Aorta (tissue), 5 donors: ENCODE data around the gene CCDC142. TPM values are rescaled to one million over a fixed set of nuclear protein-coding genes. Genes with fewer than 3 reads are reported as not detected.
"Not testable (repeated sequence)": the region's sequence is repeated elsewhere in the genome, so short reads cannot be mapped to it uniquely, and the experiment has no call there.

ENCODE experiments used
- ATAC-seq: fragments of 200-7000 bp; cut with Tn5 transposase; one replicate; pipeline ENCODE4 v1.9.1; 2022; ENCODE audit warnings: moderate library complexity; ENCODE audit not compliant: low FRiP score
- DNase-seq, 2 donors: peaks; one replicate each; pipeline ENCODE4 v3.0.0-alpha.2; 2020
- H3K27ac ChIP-seq, 2 donors: one replicate each; pipeline ENCODE4 v1.5.1; 2013; ENCODE audit warnings: low read length in 2 of 2, mild to moderate bottlenecking in 2 of 2, moderate library complexity in 2 of 2, control low read depth in 1 of 2, inconsistent platforms in 1 of 2, low read depth in 1 of 2
- H3K27me3 ChIP-seq, 2 donors: one replicate each; pipeline ENCODE4 v1.6.1; 2013; ENCODE audit warnings: control low read depth in 1 of 2, low read length in 1 of 2, mild to moderate bottlenecking in 1 of 2, moderate library complexity in 1 of 2; ENCODE audit not compliant: insufficient read depth in 2 of 2, control insufficient read depth in 1 of 2
- H3K36me3 ChIP-seq, 2 donors: one replicate each; pipeline ENCODE4 v1.6.1; 2013; ENCODE audit warnings: control low read depth in 1 of 2, low read length in 1 of 2, mild to moderate bottlenecking in 1 of 2; ENCODE audit not compliant: insufficient read depth in 2 of 2, control insufficient read depth in 1 of 2
- H3K4me1 ChIP-seq, 2 donors: one replicate each; pipeline ENCODE4 v1.6.1; 2013; ENCODE audit warnings: low read length in 2 of 2, control low read depth in 1 of 2, mild to moderate bottlenecking in 1 of 2, moderate library complexity in 1 of 2; ENCODE audit not compliant: insufficient read depth in 2 of 2, control insufficient read depth in 1 of 2
- H3K4me3 ChIP-seq, 2 donors: one replicate each; pipeline ENCODE4 v1.5.1; 2013; ENCODE audit warnings: low read length in 2 of 2, control low read depth in 1 of 2, mild to moderate bottlenecking in 1 of 2
- H3K9me3 ChIP-seq: one replicate; pipeline ENCODE4 v1.6.1; 2013; ENCODE audit warnings: mild to moderate bottlenecking, low read length; ENCODE audit not compliant: control insufficient read depth
- WGBS, 2 donors: extraction: QIAGEN DNeasy Blood & Tissue Kit; methylation state at CpG; one replicate each; pipeline ENCODE4 v1.1.7; 2013; 5-methylcytosine and 5-hydroxymethylcytosine counted together
- intact Hi-C, 2 donors: fragments of 100-400 bp; cut with DNase I; formaldehyde crosslinking; loops; one replicate each; pipeline versions ENCODE4 v1.14.2 to v1.15.0; 2022
- polyA plus RNA-seq, 2 donors: library from polyadenylated mRNA; stranded (reverse); fragments of 200-250 nt; gene quantifications; one replicate each; pipeline ENCODE4 v1.2.3, GENCODE V29; 2013
- total RNA-seq, 2 donors: library from RNA; stranded (reverse); fragmentation: NEBNext Ultra II Directional; extraction: Animal tissue kit (Norgen Biotek cat#: 25700); gene quantifications; one replicate each; pipeline ENCODE4 v1.2.1, GENCODE V29; 2021
- donor health status: healthy with polysubstance abuse.
- donor health status: Bipolar disorder and iron deficiency.
- donor health status: DM: no; HTN: no; CAD: no.
- donor health status: DM: no; HTN: no; CAD: no.
- donor health status: DM: yes; HTN: yes; CAD: no.

CCDC142 gene
- total and polyA plus RNA-seq, 4 donors = 3.4 to 26.0 (median 12.7) TPM

GRCh38 chr2:74474481-74474880, 8.3 kb downstream of the CCDC142 start:
- Histone ChIP-seq H3K27ac (no peak overlapping the region), H3K4me1 (no peaks in the 10 kb centered on the region), H3K27me3 (no peaks in the 10 kb centered on the region), H3K9me3 (no peaks in the 10 kb centered on the region), H3K36me3 (peaks cover 0 to 2% of the 10 kb centered on the region in 2 donors), H3K4me3 (no peak overlapping the region)
- peak; percentile 40 to 67 for DNase-seq
- ATAC-seq = no peak
- intact Hi-C loops = no loop called here
- 90 to 91% methylated on average over 6 of the region's 6 CpGs for WGBS, 2 donors

- intact Hi-C loops = no loop called here
- no peaks in the 10 kb centered on the region for H3K4me1 ChIP-seq
Observed at GRCh38 chr2:74472945-74473258, 9.9 kb downstream of the CCDC142 start.

GRCh38 chr2:74472086-74472944, 10.5 kb downstream of the CCDC142 start, which contains the start of gene MRPL53:
TSS of gene MRPL53 (minus strand) at chr2:74472680. CDS start at chr2:74472660, 20 bp downstream.
- 0 to 1% methylated on average over 66 of the region's 66 CpGs for WGBS, 2 donors
- Histone ChIP-seq H3K27ac (peak within 1 kb of the TSS; percentile 80 to 97), H3K9me3 (no peaks in the 10 kb centered on the region), H3K27me3 (no peaks in the 10 kb centered on the region), H3K4me1 (no peaks in the 10 kb centered on the region), H3K36me3 (peaks cover 0 to 2% of the 10 kb centered on the region in 2 donors), H3K4me3 (peak within 1 kb of the TSS; percentile 29 to 86)
- intact Hi-C loops = no loop called here
- peak; percentile 96 for ATAC-seq
- DNase-seq = peak; percentile 97 to 99

More at GRCh38 chr2:74472945-74473258, 9.9 kb downstream of the CCDC142 start:
- ATAC-seq (peak; percentile 27), DNase-seq (no peak)
- H3K27me3 ChIP-seq = no peaks in the 10 kb centered on the region
- WGBS, 2 donors = 9 to 11% methylated on average over 7 of the region's 7 CpGs
- peaks cover 0 to 2% of the 10 kb centered on the region in 2 donors for H3K36me3 ChIP-seq
- H3K9me3 ChIP-seq = no peaks in the 10 kb centered on the region
- peak overlapping the region; percentile 80 to 91 for H3K27ac ChIP-seq
- H3K4me3 ChIP-seq = peak overlapping the region; percentile 29 to 86

GRCh38 chr2:74471332-74472065, 11.3 kb downstream of the CCDC142 start:
- peak overlapping the region; percentile 10 to 97 for H3K27ac ChIP-seq
- H3K4me3 ChIP-seq = peak overlapping the region; percentile 29 to 82
- no peaks in the 10 kb centered on the region for H3K9me3 ChIP-seq
- H3K36me3 ChIP-seq = peaks cover 0 to 2% of the 10 kb centered on the region in 2 donors
- 55 to 56% methylated on average over 16 of the region's 16 CpGs for WGBS, 2 donors
- ATAC-seq (no peak), DNase-seq (peak; percentile 34 to 61)
- intact Hi-C loops = no loop called here
- no peaks in the 10 kb centered on the region for H3K4me1 ChIP-seq
- no peaks in the 10 kb centered on the region for H3K27me3 ChIP-seq

GRCh38 chr2:74470742-74471141, 12.1 kb downstream of the CCDC142 start:
- H3K9me3 ChIP-seq, ATAC-seq, H3K27ac ChIP-seq, H3K4me3 ChIP-seq, intact Hi-C loops, H3K27me3 ChIP-seq, H3K4me1 ChIP-seq, H3K36me3 ChIP-seq: not testable (repeated sequence)
- WGBS, 2 donors = 93 to 94% methylated on average over 12 of the region's 12 CpGs
- DNase-seq = peak; percentile 21 to 63

- no peaks in the 10 kb centered on the region for H3K4me1 ChIP-seq
- intact Hi-C loops = no loop called here
- 3% methylated on average over 13 of the region's 13 CpGs for WGBS, 2 donors
- H3K9me3 ChIP-seq = no peaks in the 10 kb centered on the region
- ATAC-seq = no peak
- H3K36me3 ChIP-seq = no peaks in the 10 kb centered on the region
- H3K4me3 ChIP-seq = peak overlapping the region; percentile 52 to 74
- peak overlapping the region in 1 of 2 donors; percentile 34 for H3K27ac ChIP-seq
- DNase-seq = peak; percentile 46
- no peaks in the 10 kb centered on the region for H3K27me3 ChIP-seq
Observed at GRCh38 chr2:74464406-74464805, 18.4 kb downstream of the CCDC142 start.

GRCh38 chr2:74462786-74463105, 20.1 kb downstream of the CCDC142 start:
- 71 to 75% methylated on average over 4 of the region's 4 CpGs for WGBS, 2 donors
- no peaks in the 10 kb centered on the region for H3K36me3 ChIP-seq
- no peak overlapping the region for H3K4me3 ChIP-seq
- DNase-seq (peak in 1 of 2 donors; percentile 66), ATAC-seq (no peak)
- intact Hi-C loops = no loop called here
- no peaks in the 10 kb centered on the region for H3K27me3 ChIP-seq
- H3K4me1 ChIP-seq = no peaks in the 10 kb centered on the region
- no peaks in the 10 kb centered on the region for H3K9me3 ChIP-seq
- no peak overlapping the region for H3K27ac ChIP-seq

- Histone ChIP-seq H3K27me3 (no peaks in the 10 kb centered on the region), H3K9me3 (no peaks in the 10 kb centered on the region), H3K27ac (no peak overlapping the region), H3K4me1 (no peaks in the 10 kb centered on the region), H3K4me3 (no peak overlapping the region), H3K36me3 (no peaks in the 10 kb centered on the region)
- peak; percentile 44 to 62 for DNase-seq
- ATAC-seq = no peak
- intact Hi-C loops = no loop called here
- whole genome bisulfite sequencing, 2 donors = 86% methylated on average over 20 of the region's 20 CpGs
Observed at GRCh38 chr2:74462054-74462785, 20.6 kb downstream of the CCDC142 start.
